Lower lobe of right lung (tissue), 2 donors: ENCODE data around the gene TAAR5. TPM values are rescaled to one million over a fixed set of nuclear protein-coding genes. Genes with fewer than 3 reads are reported as not detected.
A peak's percentile ranks its signal among the peaks of the same experiment; 100 is the strongest.

Experiments used
- ATAC-seq, 2 donors: fragments of 200-7000 bp; cut with Tn5 transposase; one replicate each; pipeline ENCODE4 v1.9.1; 2020 to 2022; ENCODE audit warnings: mild to moderate bottlenecking in 2 of 2, moderate library complexity in 2 of 2
- DNase-seq: peaks from one replicate; pipeline ENCODE4 v3.0.0-alpha.2; 2020
- H3K27ac ChIP-seq: fragments of 200-600 bp; one replicate; pipeline ENCODE4 v1.8.0; 2022
- H3K27me3 ChIP-seq: fragments of 200-600 bp; one replicate; pipeline ENCODE4 v1.8.0; 2022; ENCODE audit warnings: low read depth
- H3K36me3 ChIP-seq: fragments of 200-600 bp; one replicate; pipeline ENCODE4 v1.8.0; 2022; ENCODE audit warnings: mild to moderate bottlenecking
- H3K4me1 ChIP-seq: fragments of 200-600 bp; one replicate; pipeline ENCODE4 v1.8.0; 2022
- H3K4me3 ChIP-seq: fragments of 200-600 bp; one replicate; pipeline ENCODE4 v1.8.0; 2022; ENCODE audit warnings: mild to moderate bottlenecking
- H3K9me3 ChIP-seq: fragments of 200-600 bp; one replicate; pipeline ENCODE4 v1.8.0; 2022
- intact Hi-C: fragments of 100-400 bp; cut with DNase I; formaldehyde crosslinking; loops from one replicate; pipeline ENCODE4 v1.11.0; 2022
- total RNA-seq: library from RNA; stranded (reverse); fragmentation: NEBNext Ultra II Directional; extraction: Animal tissue kit (Norgen Biotek cat#: 25700); gene quantifications from one replicate; pipeline ENCODE4 v1.2.1, GENCODE V29; 2021
- TF ChIP-seq, protein P1 (sequence below): fragments of 200-600 bp; IDR thresholded peaks from one replicate; pipeline ENCODE4 v1.8.0; 2022; ENCODE audit warnings: antibody characterized with exemption, mild to moderate bottlenecking
- donor health status: DM: no; HTN: yes; CAD: no; lungs with severe emphysema.

TAAR5 gene
- total RNA-seq, 1 donor from 2014 or later, result not detected

DNA sequence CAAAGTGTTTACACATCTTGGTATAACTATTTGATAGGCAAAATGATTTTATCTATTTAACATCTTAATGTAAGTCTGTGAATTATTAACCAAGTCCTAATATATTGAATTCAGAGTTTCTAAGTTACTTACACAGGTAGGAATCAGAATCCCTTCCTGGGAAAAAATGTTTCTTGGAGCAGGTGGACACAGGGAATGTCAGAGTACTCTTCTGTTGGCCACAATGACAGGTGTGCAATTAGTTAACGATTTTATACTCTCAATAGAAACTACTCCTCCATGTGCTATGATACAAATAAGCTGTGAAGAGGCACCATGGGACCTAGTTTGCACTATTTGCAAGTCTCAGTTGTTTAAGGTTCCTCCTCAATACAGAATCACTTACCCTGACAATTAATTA is 821 bp upstream of the TAAR5 start:
- H3K9me3 ChIP-seq, result no peaks in the 10 kb centered on the region
- DNase-seq, result no peak
- H3K36me3 ChIP-seq, result no peaks in the 10 kb centered on the region
- no peaks in the 10 kb centered on the region for H3K27me3 ChIP-seq
- intact Hi-C loops, result no loop called here
- H3K27ac ChIP-seq, result no peak overlapping the region
- no peaks in the 10 kb centered on the region for H3K4me1 ChIP-seq
- ATAC-seq, result no peak
- no peak overlapping the region for H3K4me3 ChIP-seq
- TF ChIP-seq, protein P1, sequence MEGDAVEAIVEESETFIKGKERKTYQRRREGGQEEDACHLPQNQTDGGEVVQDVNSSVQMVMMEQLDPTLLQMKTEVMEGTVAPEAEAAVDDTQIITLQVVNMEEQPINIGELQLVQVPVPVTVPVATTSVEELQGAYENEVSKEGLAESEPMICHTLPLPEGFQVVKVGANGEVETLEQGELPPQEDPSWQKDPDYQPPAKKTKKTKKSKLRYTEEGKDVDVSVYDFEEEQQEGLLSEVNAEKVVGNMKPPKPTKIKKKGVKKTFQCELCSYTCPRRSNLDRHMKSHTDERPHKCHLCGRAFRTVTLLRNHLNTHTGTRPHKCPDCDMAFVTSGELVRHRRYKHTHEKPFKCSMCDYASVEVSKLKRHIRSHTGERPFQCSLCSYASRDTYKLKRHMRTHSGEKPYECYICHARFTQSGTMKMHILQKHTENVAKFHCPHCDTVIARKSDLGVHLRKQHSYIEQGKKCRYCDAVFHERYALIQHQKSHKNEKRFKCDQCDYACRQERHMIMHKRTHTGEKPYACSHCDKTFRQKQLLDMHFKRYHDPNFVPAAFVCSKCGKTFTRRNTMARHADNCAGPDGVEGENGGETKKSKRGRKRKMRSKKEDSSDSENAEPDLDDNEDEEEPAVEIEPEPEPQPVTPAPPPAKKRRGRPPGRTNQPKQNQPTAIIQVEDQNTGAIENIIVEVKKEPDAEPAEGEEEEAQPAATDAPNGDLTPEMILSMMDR, result no peak

- TF ChIP-seq, protein P1, result no peak
- Histone ChIP-seq H3K36me3 (no peaks in the 10 kb centered on the region), H3K4me3 (no peak overlapping the region), H3K4me1 (no peaks in the 10 kb centered on the region), H3K9me3 (no peaks in the 10 kb centered on the region), H3K27ac (no peak overlapping the region), H3K27me3 (no peaks in the 10 kb centered on the region)
- intact Hi-C loops, result no loop called here
- peak; percentile 60 to 78 for ATAC-seq
- no peak for DNase-seq
These were observed 2.1 kb downstream of the TAAR5 start for GRCh38 chr6:132587424-132587823.

DNA sequence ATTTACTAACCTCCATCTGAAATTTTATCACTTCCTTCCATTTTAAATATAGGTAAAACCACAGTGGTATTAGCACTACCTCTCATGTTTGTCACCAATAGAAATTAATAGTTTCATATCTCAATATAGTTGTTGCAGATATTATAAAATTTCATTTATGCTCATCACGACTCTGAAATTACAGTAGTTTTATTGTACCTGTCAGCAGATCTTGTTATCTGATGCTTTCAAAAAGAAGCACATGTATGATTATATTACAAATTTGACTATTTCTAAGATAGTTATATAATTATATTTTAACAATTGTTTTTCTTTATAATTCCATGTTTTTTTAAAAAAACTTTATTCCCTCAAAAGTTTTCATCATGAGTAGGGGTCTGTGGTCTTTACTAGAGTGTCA is 4.8 kb downstream of the TAAR5 start:
- Histone ChIP-seq H3K4me1 (no peaks in the 10 kb centered on the region), H3K9me3 (no peaks in the 10 kb centered on the region), H3K27ac (no peak overlapping the region), H3K36me3 (no peaks in the 10 kb centered on the region), H3K27me3 (no peaks in the 10 kb centered on the region), H3K4me3 (no peak overlapping the region)
- DNase-seq (no peak), ATAC-seq (no peak)
- intact Hi-C loops, result no loop called here
- TF ChIP-seq, protein P1, result no peak

- no peaks in the 10 kb centered on the region for H3K4me1 ChIP-seq
- H3K9me3 ChIP-seq, result no peaks in the 10 kb centered on the region
- no peak overlapping the region for H3K27ac ChIP-seq
- DNase-seq (no peak), ATAC-seq (no peak)
- intact Hi-C loops, result no loop called here
- TF ChIP-seq, protein P1, result no peak
- no peak overlapping the region for H3K4me3 ChIP-seq
- H3K36me3 ChIP-seq, result no peaks in the 10 kb centered on the region
- no peaks in the 10 kb centered on the region for H3K27me3 ChIP-seq
These were observed 17.8 kb downstream of the TAAR5 start for GRCh38 chr6:132571774-132572173.

DNA sequence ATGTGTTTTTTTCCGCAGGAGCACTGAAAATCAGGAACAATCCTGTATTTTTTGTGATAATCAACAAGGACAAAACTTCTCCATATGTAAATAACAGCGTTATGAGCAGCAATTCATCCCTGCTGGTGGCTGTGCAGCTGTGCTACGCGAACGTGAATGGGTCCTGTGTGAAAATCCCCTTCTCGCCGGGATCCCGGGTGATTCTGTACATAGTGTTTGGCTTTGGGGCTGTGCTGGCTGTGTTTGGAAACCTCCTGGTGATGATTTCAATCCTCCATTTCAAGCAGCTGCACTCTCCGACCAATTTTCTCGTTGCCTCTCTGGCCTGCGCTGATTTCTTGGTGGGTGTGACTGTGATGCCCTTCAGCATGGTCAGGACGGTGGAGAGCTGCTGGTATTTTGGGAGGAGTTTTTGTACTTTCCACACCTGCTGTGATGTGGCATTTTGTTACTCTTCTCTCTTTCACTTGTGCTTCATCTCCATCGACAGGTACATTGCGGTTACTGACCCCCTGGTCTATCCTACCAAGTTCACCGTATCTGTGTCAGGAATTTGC is 19.2 kb downstream of the TAAR5 start, which contains the start of gene TAAR6:
TAAR6 (plus strand) TSS at position 102 of the 557 bp plus-strand sequence; CDS start at position 102, 0 bp downstream.
- no peaks in the 10 kb centered on the region for H3K4me1 ChIP-seq
- no peak within 1 kb of the TSS for H3K4me3 ChIP-seq
- H3K27ac ChIP-seq, result no peak within 1 kb of the TSS
- intact Hi-C loops, result no loop called here
- H3K36me3 ChIP-seq, result no peaks in the 10 kb centered on the region
- no peaks in the 10 kb centered on the region for H3K9me3 ChIP-seq
- no peak for ATAC-seq
- H3K27me3 ChIP-seq, result peaks cover 6% of the 10 kb centered on the region
- TF ChIP-seq, protein P1, result no peak
- no peak for DNase-seq
